Adipocyte (in vitro differentiated cells): ENCODE measurements around the gene ARL5A.
A peak's percentile ranks its signal among the peaks of the same experiment; 100 is the strongest.

Experiments used
- DNase-seq: peaks from one replicate; pipeline ENCODE4 v3.0.0-alpha.2; 2015; ENCODE audit warnings: low read depth
- H3K27me3 ChIP-seq: replicated peaks from 2 replicates; pipeline ENCODE4 v1.7.0; 2013; ENCODE audit warnings: mild to moderate bottlenecking, low read length, moderate library complexity; ENCODE audit not compliant: control insufficient read depth, insufficient read depth
- H3K36me3 ChIP-seq: 2 replicates; pipeline ENCODE4 v1.7.0; 2013; ENCODE audit warnings: low read length, mild to moderate bottlenecking, moderate library complexity; ENCODE audit not compliant: control insufficient read depth, insufficient read depth, severe bottlenecking
- H3K4me1 ChIP-seq: 2 replicates; pipeline ENCODE4 v1.7.0; 2013; ENCODE audit warnings: mild to moderate bottlenecking, low read length, moderate library complexity; ENCODE audit not compliant: control insufficient read depth, insufficient read depth
- H3K4me3 ChIP-seq: 2 replicates; pipeline ENCODE4 v1.7.0; 2013; ENCODE audit warnings: mild to moderate bottlenecking, low read length, moderate library complexity
- H3K9ac ChIP-seq: 2 replicates; pipeline ENCODE4 v1.7.0; 2013; ENCODE audit warnings: mild to moderate bottlenecking, low read length, moderate library complexity
- H3K9me3 ChIP-seq: 2 replicates; pipeline ENCODE4 v1.7.0; 2013; ENCODE audit warnings: mild to moderate bottlenecking, low read length, moderate library complexity; ENCODE audit not compliant: control insufficient read depth

ARL5A gene

GRCh38 chr2:151777487-151777886 lies 50.7 kb downstream of the ARL5A start:
- DNase-seq, result no peak
- no peaks in the 10 kb centered on the region for H3K9me3 ChIP-seq
- H3K4me1 ChIP-seq, result peaks cover 23% of the 10 kb centered on the region
- H3K4me3 ChIP-seq, result no peak overlapping the region
- peaks cover 9% of the 10 kb centered on the region for H3K36me3 ChIP-seq
- no peaks in the 10 kb centered on the region for H3K27me3 ChIP-seq
- no peak overlapping the region for H3K9ac ChIP-seq

DNA sequence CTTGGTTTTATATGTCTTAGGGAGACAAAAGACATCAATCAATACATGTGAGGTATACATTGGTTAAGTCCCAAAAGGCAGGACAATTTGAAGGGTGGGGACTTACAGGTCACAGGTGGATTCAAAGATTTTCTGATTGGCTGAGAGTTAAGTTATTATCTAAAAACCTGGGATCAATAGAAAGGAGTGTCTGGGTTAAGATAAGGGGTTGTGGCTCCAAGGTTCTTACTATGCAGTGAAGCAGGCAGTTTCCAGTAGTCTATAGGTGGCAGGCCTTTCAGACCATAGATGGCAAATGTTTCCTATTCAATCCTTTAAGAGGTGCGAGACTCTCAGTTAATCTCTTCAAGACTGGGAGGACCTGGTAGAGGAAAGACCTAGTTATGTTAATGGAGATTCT lies 51.9 kb downstream of the ARL5A start:
- no peak overlapping the region for H3K4me3 ChIP-seq
- H3K9ac ChIP-seq, result no peak overlapping the region
- H3K36me3 ChIP-seq, result peaks cover 3% of the 10 kb centered on the region
- DNase-seq, result no peak
- peaks cover 34% of the 10 kb centered on the region for H3K4me1 ChIP-seq
- H3K27me3 ChIP-seq, result no peaks in the 10 kb centered on the region
- H3K9me3 ChIP-seq, result no peaks in the 10 kb centered on the region

GRCh38 chr2:151775057-151775740 lies 53.0 kb downstream of the ARL5A start:
- no peak for DNase-seq
- peaks cover 38% of the 10 kb centered on the region for H3K4me1 ChIP-seq
- H3K9me3 ChIP-seq, result no peaks in the 10 kb centered on the region
- peak overlapping the region; percentile 49 for H3K9ac ChIP-seq
- H3K4me3 ChIP-seq, result peak overlapping the region; percentile 38
- no peaks in the 10 kb centered on the region for H3K27me3 ChIP-seq
- no peaks in the 10 kb centered on the region for H3K36me3 ChIP-seq

DNA sequence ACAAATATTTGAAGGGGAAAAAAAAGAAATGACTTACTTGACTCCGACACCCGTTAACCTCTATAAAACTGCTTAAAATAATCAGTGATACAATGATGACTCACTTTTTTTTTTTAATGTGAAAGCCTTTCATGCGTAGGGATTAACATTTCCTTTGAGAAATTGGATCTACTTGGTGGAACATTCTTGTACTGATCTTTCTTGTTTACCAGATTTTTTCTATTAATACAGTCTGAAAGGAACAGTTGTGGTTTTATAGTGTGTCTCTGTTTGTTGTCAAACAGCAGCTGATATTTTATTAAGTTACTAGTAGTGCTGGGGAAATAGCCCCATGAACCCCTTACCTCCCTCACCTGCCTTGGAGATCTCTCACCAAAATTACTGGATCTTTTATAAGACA lies 53.7 kb downstream of the ARL5A start:
- DNase-seq, result peak; percentile 64

GRCh38 chr2:151771599-151772358 lies 56.4 kb downstream of the ARL5A start:
- peaks cover 43% of the 10 kb centered on the region for H3K4me1 ChIP-seq
- H3K4me3 ChIP-seq, result no peak overlapping the region
- no peaks in the 10 kb centered on the region for H3K27me3 ChIP-seq
- no peaks in the 10 kb centered on the region for H3K36me3 ChIP-seq
- H3K9me3 ChIP-seq, result no peaks in the 10 kb centered on the region
- no peak for DNase-seq
- no peak overlapping the region for H3K9ac ChIP-seq

More for the DNA sequence above, 53.7 kb downstream of the ARL5A start:
- Histone ChIP-seq H3K9ac (peak overlapping the region; percentile 49), H3K4me1 (peaks cover 38% of the 10 kb centered on the region), H3K27me3 (no peaks in the 10 kb centered on the region), H3K9me3 (no peaks in the 10 kb centered on the region), H3K4me3 (peak overlapping the region; percentile 59), H3K36me3 (no peaks in the 10 kb centered on the region)

- no peaks in the 10 kb centered on the region for H3K9me3 ChIP-seq
- H3K4me3 ChIP-seq, result no peak overlapping the region
- H3K36me3 ChIP-seq, result no peaks in the 10 kb centered on the region
- peaks cover 43% of the 10 kb centered on the region for H3K4me1 ChIP-seq
- H3K9ac ChIP-seq, result no peak overlapping the region
- no peak for DNase-seq
- no peaks in the 10 kb centered on the region for H3K27me3 ChIP-seq
These were observed 57.2 kb downstream of the ARL5A start for GRCh38 chr2:151770995-151771394.

GRCh38 chr2:151769606-151770005 lies 58.6 kb downstream of the ARL5A start:
- H3K4me3 ChIP-seq, result no peak overlapping the region
- H3K36me3 ChIP-seq, result no peaks in the 10 kb centered on the region
- H3K27me3 ChIP-seq, result no peaks in the 10 kb centered on the region
- no peak overlapping the region for H3K9ac ChIP-seq
- H3K4me1 ChIP-seq, result peaks cover 33% of the 10 kb centered on the region
- DNase-seq, result no peak
- H3K9me3 ChIP-seq, result no peaks in the 10 kb centered on the region

GRCh38 chr2:151767536-151767935 lies 60.7 kb downstream of the ARL5A start:
- H3K9me3 ChIP-seq, result no peaks in the 10 kb centered on the region
- H3K9ac ChIP-seq, result no peak overlapping the region
- no peak overlapping the region for H3K4me3 ChIP-seq
- DNase-seq, result peak; percentile 12
- H3K36me3 ChIP-seq, result no peaks in the 10 kb centered on the region
- H3K27me3 ChIP-seq, result no peaks in the 10 kb centered on the region
- peaks cover 21% of the 10 kb centered on the region for H3K4me1 ChIP-seq

GRCh38 chr2:151766437-151767153 lies 61.6 kb downstream of the ARL5A start:
- no peaks in the 10 kb centered on the region for H3K27me3 ChIP-seq
- H3K9ac ChIP-seq, result no peak overlapping the region
- no peaks in the 10 kb centered on the region for H3K9me3 ChIP-seq
- H3K4me1 ChIP-seq, result peaks cover 11% of the 10 kb centered on the region
- no peak overlapping the region for H3K4me3 ChIP-seq
- no peak for DNase-seq
- no peaks in the 10 kb centered on the region for H3K36me3 ChIP-seq

DNA sequence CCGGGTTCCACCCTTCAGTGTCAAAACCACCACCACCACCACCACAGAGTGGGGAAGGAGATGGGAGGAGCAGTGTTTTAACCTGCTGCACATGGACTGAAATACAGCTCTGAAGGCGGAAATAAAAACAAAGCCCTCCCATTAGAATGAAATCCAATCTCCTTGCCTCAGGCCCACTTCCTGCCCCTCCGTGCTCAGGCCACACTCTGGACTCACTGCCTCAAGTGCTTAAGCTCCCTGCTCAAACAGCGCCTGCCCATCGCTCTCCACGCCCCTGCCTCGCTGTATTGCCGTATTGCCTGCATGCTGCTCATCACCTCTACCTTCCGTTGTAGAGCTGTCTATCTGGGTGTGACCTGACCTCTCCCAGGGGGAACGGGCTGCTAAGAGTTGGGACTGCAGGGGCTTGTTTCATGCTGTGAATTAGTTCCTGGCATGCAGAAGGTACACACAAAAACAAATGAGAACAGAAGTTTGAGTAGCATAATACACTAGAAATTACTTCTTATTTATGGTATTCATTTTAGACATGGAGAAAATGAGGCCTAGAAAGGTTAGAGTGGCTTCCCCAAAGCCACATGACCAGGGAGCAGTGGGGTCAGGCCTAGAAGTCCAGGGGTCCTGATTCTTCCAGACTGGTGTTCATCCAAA lies 62.3 kb downstream of the ARL5A start:
- H3K4me3 ChIP-seq, result no peak overlapping the region
- H3K4me1 ChIP-seq, result peaks cover 5% of the 10 kb centered on the region
- no peak overlapping the region for H3K9ac ChIP-seq
- H3K27me3 ChIP-seq, result no peaks in the 10 kb centered on the region
- no peaks in the 10 kb centered on the region for H3K36me3 ChIP-seq
- DNase-seq, result no peak
- H3K9me3 ChIP-seq, result no peaks in the 10 kb centered on the region

- no peak for DNase-seq
These were observed 65.5 kb downstream of the ARL5A start for GRCh38 chr2:151762694-151763093.

More at GRCh38 chr2:151762694-151763093, 65.5 kb downstream of the ARL5A start:
- Histone ChIP-seq H3K4me1 (peaks cover 3% of the 10 kb centered on the region), H3K27me3 (no peaks in the 10 kb centered on the region), H3K4me3 (no peak overlapping the region), H3K9me3 (no peaks in the 10 kb centered on the region), H3K9ac (no peak overlapping the region), H3K36me3 (no peaks in the 10 kb centered on the region)
